Stimulated activated CD4-positive, alpha-beta T cell treated with anti-CD3 and anti-CD28 coated beads, Interleukin-4, amount 100 ng/mL, for 4 hours (primary cell): ENCODE data around the gene PSMB8.
"Not testable (repeated sequence)": the region's sequence is repeated elsewhere in the genome, so short reads cannot be mapped to it uniquely, and the experiment has no call there.

ENCODE experiments used
- DNase-seq, 2 experiments: peaks; one replicate each; pipeline ENCODE4 v3.0.0-alpha.2; 2020

The PSMB8 gene

GRCh38 chr6:32836873-32837272 is 7.0 kb downstream of the PSMB8 start:
- DNase-seq = no peak

GRCh38 chr6:32835167-32835893 is 8.5 kb downstream of the PSMB8 start:
- no peak for DNase-seq

GRCh38 chr6:32833664-32834063 is 10.2 kb downstream of the PSMB8 start:
- no peak for DNase-seq

GRCh38 chr6:32832535-32832934 is 11.3 kb downstream of the PSMB8 start:
- no peak for DNase-seq

GRCh38 chr6:32830936-32831335 is 12.9 kb downstream of the PSMB8 start:
- DNase-seq = no peak

- DNase-seq = no peak
Measured at GRCh38 chr6:32830017-32830416, 13.8 kb downstream of the PSMB8 start.

GRCh38 chr6:32829495-32829894 is 14.4 kb downstream of the PSMB8 start:
- DNase-seq = no peak

GRCh38 chr6:32827025-32827424 is 16.8 kb downstream of the PSMB8 start:
- DNase-seq = no peak

- DNase-seq = no peak
Measured at GRCh38 chr6:32825966-32826365, 17.9 kb downstream of the PSMB8 start.

- no peak for DNase-seq
Measured at GRCh38 chr6:32819729-32820128, 24.1 kb downstream of the PSMB8 start.

- DNase-seq = no peak
Measured at GRCh38 chr6:32818867-32819266, 25.0 kb downstream of the PSMB8 start.

- no peak for DNase-seq
Measured at GRCh38 chr6:32816746-32817204, 27.1 kb downstream of the PSMB8 start, which contains the start of gene HLA-DOB. TSS of gene HLA-DOB (minus strand) at chr6:32817002. CDS start at chr6:32816951, 51 bp downstream.

- DNase-seq = no peak
Measured at GRCh38 chr6:32815996-32816395, 27.9 kb downstream of the PSMB8 start.

- DNase-seq = no peak
Measured at GRCh38 chr6:32815115-32815514, 28.7 kb downstream of the PSMB8 start.

- no peak for DNase-seq
Measured at GRCh38 chr6:32814145-32814544, 29.7 kb downstream of the PSMB8 start.

GRCh38 chr6:32809171-32809570 is 34.7 kb downstream of the PSMB8 start:
- DNase-seq = no peak

- no peak for DNase-seq
Measured at GRCh38 chr6:32807020-32807580, 36.7 kb downstream of the PSMB8 start.

GRCh38 chr6:32805404-32805803 is 38.4 kb downstream of the PSMB8 start:
- not testable (repeated sequence) for DNase-seq

GRCh38 chr6:32803416-32803815 is 40.4 kb downstream of the PSMB8 start:
- no peak for DNase-seq

GRCh38 chr6:32799740-32800139 is 44.1 kb downstream of the PSMB8 start:
- no peak for DNase-seq

GRCh38 chr6:32799168-32799567 is 44.7 kb downstream of the PSMB8 start:
- DNase-seq = no peak

GRCh38 chr6:32796848-32797776 is 46.7 kb downstream of the PSMB8 start:
- peak; percentile 63 to 80 for DNase-seq

- no peak for DNase-seq
Measured at GRCh38 chr6:32794510-32794909, 49.3 kb downstream of the PSMB8 start.
